ENCODE measurements around the gene SLC35D2. TPM values are rescaled to one million over a fixed set of nuclear protein-coding genes. Genes with fewer than 3 reads are reported as not detected.

Gene SLC35D2
- total and polyA plus RNA-seq, 11 donors: 8.2 to 23.1 (median 15.9) TPM

GRCh38 chr9:96281641-96282040 lies 101.9 kb downstream of the SLC35D2 start:
- ATAC-seq: no peak
- Histone ChIP-seq H3K27me3 (no peaks in the 10 kb centered on the region), H3K36me3 (no peaks in the 10 kb centered on the region), H3K4me3 (no peak overlapping the region), H3K9me3 (peaks cover 0 to 14% (median 0%) of the 10 kb centered on the region in 12 donors), H3K27ac (no peak overlapping the region), H3K4me1 (no peaks in the 10 kb centered on the region)
- 83 to 90% (median 84%) methylated on average over 6 of the region's 6 CpGs for WGBS, 4 donors
- no peak for DNase-seq
- intact Hi-C loops (cut with DNase I): no loop called here
- TF ChIP-seq POLR2A (IDR thresholded peaks at IDR 0.05) (no peak), CTCF (IDR thresholded peaks at IDR 0.05) (no peak)

- TF ChIP-seq POLR2A (IDR thresholded peaks at IDR 0.05) (no peak), CTCF (IDR thresholded peaks at IDR 0.05) (no peak)
- H3K27me3 ChIP-seq: no peaks in the 10 kb centered on the region
- DNase-seq (no peak), ATAC-seq (no peak)
- intact Hi-C loops (cut with DNase I): no loop called here
- 88 to 99% (median 94%) methylated on average over 8 of the region's 8 CpGs for WGBS, 4 donors
- peaks cover 0 to 31% (median 10%) of the 10 kb centered on the region in 12 donors for H3K9me3 ChIP-seq
- H3K4me1 ChIP-seq: no peaks in the 10 kb centered on the region
- no peak overlapping the region for H3K27ac ChIP-seq
- no peak overlapping the region for H3K4me3 ChIP-seq
- H3K36me3 ChIP-seq: no peaks in the 10 kb centered on the region
Observed at GRCh38 chr9:96279932-96280331, 103.6 kb downstream of the SLC35D2 start.

GRCh38 chr9:96274939-96275338 lies 108.6 kb downstream of the SLC35D2 start:
- intact Hi-C loops (cut with DNase I): no loop called here
- 66 to 76% (median 71%) methylated on average over 2 of the region's 2 CpGs for WGBS, 4 donors
- Histone ChIP-seq H3K9me3 (peaks cover 0 to 39% (median 23%) of the 10 kb centered on the region in 12 donors), H3K4me3 (no peak overlapping the region), H3K27ac (no peak overlapping the region), H3K4me1 (no peaks in the 10 kb centered on the region), H3K36me3 (no peaks in the 10 kb centered on the region), H3K27me3 (no peaks in the 10 kb centered on the region)
- no peak for DNase-seq
- ATAC-seq: no peak
- TF ChIP-seq POLR2A (IDR thresholded peaks at IDR 0.05) (no peak), CTCF (IDR thresholded peaks at IDR 0.05) (no peak)

Other genes with a start within 250 kb of the SLC35D2 start
- gene HSD17B3, start 81.5 kb downstream of the SLC35D2 start, total RNA-seq: 1 to 10 TPM in 4 of 9 donors, under 1 TPM in 4, not detected in 1; 0.33 to 2.6 (median 1.0) TPM
- 1 to 10 TPM in 1 of 2 donors, under 1 TPM in 1; 0.78 to 2.6 TPM for gene HSD17B3, start 81.5 kb downstream of the SLC35D2 start, polyA plus RNA-seq
- 1 to 10 TPM; 2.4 to 5.9 (median 3.2) TPM for gene ZNF367, start 34.7 kb upstream of the SLC35D2 start, total RNA-seq
- gene ZNF367, start 34.7 kb upstream of the SLC35D2 start, polyA plus RNA-seq: 1 to 10 TPM in 1 of 2 donors, under 1 TPM in 1; 0.91 to 4.4 TPM
- 10 to 100 TPM; 17.8 to 35.7 (median 25.9) TPM for gene HABP4, start 66.5 kb upstream of the SLC35D2 start, total RNA-seq
- gene HABP4, start 66.5 kb upstream of the SLC35D2 start, polyA plus RNA-seq: 10 to 100 TPM; 21.6 to 28.6 TPM
- 10 to 100 TPM; 18.8 to 37.0 (median 26.9) TPM for gene CDC14B, start 236.1 kb upstream of the SLC35D2 start, total RNA-seq
- gene CDC14B, start 236.1 kb upstream of the SLC35D2 start, polyA plus RNA-seq: 10 to 100 TPM in 1 of 2 donors, 1 to 10 TPM in 1; 5.1 to 11.7 TPM

All from heart left ventricle (tissue), 16 donors.